UCSD-AML1 (cell line): Measurements from ENCODE around the gene PLEKHG7.
"Not testable (repeated sequence)": the region's sequence is repeated elsewhere in the genome, so short reads cannot be mapped to it uniquely, and the experiment has no call there.

ENCODE experiments used
- DNase-seq: peaks from one replicate; lab custom pipeline; 2025; ENCODE audit not compliant: unreplicated experiment; lab: John Stamatoyannopoulos, UW

The PLEKHG7 gene, protein sequence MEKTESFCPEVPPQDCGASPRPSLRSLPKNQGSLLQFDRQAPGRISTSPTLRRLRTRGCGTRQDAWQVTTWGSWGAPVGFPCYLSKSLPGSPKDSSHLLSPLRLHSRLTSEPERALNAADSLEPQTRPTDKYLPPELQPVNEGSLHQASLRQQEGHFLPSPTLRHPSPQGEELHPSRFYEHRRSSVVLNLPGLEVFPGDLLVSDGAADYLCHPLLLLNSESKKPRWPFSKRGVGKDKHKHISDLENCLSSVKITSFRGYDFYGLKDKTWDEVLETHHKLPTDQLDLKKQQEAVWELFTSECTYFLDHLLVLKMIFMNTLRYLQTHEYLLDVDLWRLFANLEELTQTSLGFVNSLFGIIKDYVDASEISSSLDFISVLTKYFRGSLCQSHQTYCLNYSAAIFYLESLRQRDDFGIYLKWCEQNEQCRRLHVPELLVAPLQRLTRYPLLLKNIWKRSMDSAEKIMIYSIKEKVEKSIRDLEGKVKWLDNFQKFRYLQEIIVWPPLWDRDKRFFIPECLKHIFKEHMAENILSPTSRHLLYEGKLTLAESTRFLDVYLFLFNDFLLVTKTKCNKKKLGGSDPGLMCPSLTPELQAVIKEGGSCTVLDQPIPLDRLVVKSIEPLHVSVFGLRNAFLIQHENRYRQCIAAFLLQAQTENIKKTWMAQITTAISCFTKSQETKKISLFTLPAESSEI

DNA sequence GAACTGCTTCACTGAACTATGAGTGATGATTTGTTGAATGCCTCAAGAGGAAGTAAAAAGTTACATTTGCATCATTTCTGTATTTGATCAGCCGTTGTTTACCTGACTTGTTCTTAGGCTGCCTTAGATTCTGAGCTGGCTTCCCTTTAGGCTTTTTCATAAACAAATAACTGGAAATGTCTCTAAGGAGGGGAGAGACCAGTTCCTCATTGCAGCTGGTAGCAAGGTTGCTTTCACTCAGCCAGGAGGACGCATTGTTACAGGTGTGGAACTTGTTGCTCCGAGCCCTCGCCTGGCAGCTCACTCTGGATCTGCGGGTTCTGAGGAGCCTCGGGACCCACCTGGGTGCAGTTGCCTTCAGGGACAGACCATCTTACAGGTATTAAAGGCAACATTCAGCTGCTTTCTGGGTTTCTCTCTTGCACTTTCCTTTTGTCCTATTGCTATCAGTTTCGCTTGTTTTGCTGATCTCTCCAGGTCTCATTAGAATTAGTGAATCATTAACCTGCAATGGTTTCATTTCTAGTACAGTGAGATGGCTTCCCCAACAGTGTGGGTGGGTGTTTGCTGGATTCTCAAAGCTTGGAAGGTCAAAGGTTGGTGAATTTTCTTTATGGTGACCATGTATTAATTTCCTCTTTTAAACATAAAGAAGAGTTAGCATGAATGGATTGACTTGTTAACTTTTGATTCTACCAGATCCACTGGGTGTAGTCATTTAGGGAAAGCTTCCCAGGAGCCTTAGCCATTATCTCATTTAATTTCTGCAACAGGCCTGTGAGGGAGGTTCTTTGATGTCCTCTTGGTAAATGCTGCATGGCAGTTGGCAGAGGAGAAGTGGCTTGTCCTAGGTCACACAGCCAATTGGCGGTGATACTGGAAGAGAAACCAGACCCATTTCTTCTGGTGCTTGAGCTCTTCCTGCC, at the start of gene PLEKHG7:
Gene PLEKHG7, plus strand, starts transcription at position 236 of the 926 bp plus-strand sequence. CDS start 3,643 bp downstream, outside the sequence.
- DNase-seq = no peak

DNA sequence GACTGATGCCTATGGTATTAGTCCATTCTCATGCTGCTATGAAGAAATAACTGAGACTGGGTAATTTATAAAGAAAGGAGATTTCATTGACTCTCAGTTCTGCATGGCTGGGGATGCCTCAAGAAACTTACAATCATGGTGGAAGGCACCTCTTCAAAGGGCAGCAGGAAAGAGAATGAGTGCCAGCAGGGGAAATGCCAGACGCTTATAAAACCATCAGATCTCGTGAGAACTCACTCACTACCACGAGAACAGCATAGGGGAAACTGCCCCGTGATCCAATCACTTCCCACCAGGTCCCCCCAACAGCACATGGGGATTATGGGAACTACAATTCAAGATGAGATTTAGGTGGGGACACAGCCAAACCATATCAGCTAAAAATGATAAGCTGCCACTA, 48.5 kb upstream of the PLEKHG7 start:
- DNase-seq = not testable (repeated sequence)

DNA sequence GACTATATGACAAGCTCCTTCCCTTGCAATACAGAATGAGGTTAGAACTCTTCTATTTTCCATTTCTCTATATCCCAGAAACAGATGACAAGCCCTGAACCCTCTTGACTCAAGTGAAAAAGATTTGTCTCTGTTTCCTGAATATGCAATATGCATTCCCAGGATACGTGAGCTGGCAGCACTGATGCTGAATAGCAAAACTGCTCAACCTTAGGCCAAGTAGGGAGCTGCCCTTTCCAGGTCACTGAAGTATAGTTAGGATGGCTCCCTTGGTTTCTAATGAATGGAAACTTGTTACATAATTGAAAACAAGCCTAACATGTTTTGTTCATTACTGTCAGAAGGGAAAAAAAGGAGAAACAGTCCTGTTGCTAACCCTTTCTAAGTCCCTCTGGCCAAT, 47.9 kb upstream of the PLEKHG7 start:
- no peak for DNase-seq

DNA sequence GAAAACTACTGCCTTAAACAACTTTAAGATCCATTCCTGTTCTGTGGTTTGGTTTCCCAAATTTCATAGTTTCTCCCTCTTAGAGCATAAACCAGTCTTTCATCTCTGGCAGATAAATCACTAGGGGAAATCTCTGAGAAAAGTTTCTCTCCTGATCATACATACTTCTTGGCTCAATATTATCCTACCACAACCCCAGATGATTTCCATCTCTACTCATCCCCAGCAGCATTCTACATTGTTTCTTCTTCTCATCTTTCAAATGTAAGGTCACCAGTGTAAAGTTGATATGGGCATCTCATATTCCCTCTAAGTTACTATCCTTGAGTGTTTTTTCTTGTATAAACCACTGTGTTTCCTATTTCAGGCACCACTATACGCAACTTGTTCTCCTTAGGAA, 45.9 kb upstream of the PLEKHG7 start:
- no peak for DNase-seq

DNA sequence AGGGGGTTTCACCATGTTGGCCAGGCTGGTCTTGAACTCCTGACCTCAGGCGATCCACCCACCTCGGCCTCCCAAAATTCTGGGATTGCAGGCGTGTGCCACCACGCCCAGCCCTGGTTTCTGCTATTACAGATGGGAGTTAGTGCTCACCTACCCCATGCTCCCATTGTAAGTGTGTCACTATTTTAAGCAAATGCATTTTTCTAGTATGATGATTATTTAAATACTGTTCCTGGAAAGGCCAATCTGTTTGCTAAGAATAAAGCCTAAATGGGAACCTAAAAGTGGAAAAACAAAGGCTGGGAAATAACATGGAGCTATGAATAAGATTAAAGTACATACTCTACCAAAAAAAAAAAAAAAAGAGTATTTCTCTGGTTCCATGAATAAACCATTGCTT, 45.0 kb upstream of the PLEKHG7 start:
- DNase-seq = no peak

DNA sequence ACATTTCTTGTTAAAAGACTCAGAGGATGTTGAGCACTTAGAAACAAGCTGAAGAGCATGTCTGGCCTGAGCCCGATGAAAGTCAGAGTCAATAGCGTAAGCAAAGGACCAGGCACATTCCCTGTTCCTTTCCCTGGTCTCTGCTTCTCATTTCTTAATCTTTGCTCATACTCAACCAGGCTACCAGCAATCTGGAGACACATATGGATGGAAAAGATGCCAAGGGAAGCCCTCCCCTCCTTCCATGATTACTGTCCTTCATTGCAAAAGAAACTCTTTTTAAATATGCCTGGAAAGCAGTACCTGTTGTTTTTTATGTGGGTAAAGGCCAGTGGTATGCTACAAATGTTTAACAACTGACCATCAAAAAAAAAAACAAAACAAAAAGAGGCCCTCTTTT, 44.2 kb upstream of the PLEKHG7 start:
- DNase-seq = no peak

DNA sequence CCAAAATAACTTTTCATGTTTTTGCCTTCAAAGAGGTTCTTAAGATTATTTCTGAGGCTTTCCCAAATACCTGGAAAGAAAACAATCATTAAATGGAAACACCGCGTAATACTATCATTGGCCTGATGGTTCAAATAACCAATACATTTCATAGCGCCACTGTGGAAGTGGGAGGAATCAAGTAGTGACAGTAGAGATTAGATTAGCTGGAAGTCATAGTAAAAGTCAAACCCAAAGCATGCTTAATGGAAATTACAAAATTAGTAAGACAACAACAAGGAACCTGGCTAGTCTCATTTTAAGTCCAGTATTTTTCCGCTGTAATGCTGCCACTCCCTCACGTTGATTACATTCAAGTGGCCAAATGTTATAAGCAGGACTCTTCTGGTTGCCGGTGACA, 41.5 kb upstream of the PLEKHG7 start:
- DNase-seq = no peak

DNA sequence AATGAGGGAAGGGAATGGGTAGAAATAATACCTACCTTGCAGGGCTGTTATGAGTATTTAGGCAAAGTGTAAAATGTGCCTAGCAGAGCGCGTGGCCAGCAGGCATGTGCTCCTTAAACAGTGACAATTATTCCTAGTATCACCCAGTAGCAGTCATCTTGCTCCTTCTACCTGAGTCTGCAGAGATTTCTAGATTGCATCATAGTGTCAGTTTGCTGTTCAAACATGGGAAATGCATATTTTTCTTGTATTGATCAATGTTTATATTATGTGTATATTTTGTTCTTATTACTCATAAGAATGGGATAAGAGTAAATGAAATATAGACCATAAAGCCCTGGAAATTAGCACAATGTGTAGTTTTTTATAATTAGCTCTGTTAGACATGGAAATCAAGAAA, 37.3 kb upstream of the PLEKHG7 start:
- no peak for DNase-seq

DNA sequence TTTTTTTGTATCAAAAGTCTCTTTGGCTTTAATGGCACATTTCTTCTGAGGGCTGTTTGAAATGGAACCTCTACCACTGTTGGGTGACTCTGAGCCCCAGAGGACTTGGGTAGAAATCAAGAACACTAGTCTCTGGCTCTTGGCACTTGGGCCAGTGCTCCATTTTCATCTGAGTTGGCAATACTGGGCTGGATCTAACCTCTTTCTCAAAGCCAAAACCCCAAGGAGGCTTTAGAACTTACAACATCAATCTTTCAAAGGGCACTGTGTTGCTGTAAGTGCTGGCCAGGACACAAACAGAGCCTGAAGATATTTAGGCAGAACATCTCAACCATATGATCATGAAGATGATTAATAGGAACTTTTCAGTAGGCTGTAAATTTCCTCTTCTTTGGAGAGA, 34.0 kb upstream of the PLEKHG7 start:
- DNase-seq = no peak

DNA sequence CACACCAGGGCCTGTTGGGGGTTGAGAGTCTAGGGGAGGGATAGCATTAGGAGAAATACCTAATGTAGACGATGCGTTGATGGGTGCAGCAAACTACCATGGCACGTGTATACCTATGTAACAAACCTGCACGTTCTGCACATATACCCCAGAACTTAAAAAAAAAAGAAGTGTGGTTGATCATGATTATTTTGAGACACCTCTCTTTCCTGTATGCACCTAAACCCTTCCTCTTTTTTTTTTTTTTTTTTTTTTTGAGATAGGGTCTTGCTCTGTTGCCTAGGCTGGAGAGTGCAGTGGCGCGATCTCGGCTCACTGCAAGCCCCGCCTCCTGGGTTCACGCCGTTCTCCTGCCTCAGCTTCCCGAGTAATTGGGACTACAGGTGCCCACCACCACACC, 31.3 kb upstream of the PLEKHG7 start:
- DNase-seq = not testable (repeated sequence)

DNA sequence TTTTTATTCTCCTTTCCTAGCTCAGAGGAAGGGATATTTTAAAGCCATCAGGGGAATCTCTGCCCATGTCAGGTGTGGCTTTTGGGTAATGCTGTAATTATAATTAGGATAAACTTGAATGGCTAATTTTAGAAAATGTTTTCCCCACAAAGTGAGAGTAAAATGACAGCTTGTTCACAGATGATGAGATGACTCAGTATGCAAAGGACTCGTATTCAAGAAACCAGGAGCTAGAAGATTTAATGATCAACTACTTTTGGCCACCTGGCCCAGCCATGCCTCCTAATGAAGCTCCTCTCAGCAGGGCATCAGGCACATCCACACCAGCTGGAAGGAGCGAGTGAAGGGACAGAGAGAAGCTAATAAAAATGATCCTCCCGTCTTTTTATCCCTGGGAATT, 29.0 kb upstream of the PLEKHG7 start:
- no peak for DNase-seq

DNA sequence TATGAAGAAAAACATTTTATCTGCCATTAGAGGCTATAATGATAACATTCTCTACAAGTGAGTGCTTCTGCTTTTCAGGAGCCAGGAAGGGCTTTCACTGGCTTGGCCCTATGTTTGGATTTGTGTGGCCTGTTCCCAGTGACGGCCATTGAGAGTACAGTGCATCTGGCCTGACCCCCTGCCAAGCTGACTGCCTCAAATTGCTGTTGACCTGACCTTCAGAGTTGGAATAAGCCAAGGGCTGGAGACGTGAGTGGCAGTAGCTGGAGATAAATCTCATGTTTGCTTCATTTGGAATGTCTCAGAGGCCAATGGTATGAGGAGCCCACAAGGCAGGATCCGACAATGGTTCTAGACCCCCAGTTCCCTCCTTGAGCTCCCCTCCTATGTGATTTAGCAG, 28.3 kb upstream of the PLEKHG7 start:
- no peak for DNase-seq

DNA sequence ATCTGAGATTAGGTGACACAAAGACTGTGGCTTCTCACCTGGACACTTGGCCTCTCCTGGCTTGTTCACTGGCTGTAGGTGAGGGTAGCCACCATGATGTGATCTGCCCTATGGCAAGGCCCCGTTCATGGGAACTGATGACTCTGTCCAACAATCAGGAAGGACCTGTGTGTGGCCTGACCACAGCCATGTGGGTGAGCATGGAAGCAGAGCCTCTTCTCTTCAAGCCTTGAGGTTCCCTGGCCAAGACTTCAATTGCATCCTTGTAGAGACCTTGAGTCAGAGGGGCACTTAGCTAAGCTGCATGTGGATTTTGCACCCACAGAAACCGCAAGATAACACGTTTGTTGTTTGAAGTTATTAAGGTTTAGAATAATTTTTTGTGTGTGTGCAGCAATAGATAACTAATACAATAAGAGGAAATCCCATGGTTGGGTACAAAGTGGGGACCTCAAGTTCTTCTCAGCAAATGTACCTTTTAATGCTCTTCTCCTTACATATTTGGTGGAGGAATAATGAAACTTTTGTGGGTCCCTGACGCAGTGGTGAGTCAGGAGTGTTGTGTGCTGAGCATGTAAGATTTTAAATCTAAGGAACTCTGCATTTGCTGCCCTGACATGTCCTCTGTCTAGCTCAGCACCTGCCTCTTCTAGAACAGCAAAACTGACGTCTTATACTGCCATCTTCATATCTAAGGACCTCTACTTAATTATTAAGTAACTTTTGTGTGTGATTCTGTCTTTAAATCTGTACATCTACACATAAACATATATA, 27.5 kb upstream of the PLEKHG7 start:
- no peak for DNase-seq

DNA sequence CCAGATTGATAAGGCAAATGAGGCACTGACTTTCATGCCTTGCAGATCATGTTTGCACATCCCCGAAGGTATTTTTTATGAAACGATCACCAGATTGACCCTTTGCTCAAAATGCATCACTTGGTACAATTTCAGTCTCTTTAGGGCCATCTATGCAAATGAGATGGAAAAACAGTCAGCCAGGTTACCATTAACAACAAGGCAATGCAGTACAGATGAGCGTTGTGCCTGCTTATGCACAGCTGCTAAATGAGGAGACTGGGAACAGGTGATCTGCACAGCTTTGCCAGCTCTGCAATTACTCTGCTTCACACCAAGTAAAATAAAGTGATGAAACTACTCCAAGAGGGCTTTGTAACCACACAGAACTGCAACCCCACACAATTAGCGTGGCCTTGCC, 26.1 kb upstream of the PLEKHG7 start:
- no peak for DNase-seq

DNA sequence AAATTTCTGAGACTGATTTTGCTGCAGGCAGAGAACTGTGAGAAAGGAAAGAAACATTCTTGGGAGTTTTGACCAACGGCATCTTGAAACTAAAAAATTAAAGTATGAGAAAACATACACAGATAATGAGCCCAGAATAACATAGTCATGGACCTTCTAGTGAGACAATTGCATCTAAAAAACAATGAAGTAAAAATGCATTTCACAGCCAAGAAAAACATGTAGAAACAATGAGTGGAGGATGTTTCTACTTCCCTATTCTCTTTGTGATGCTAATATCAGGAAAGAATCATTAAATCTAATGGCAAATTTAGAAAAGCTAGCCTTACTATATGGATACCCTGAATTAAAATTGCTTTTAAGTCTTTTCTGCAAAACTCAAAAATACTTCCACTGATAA, 12.2 kb upstream of the PLEKHG7 start:
- no peak for DNase-seq

DNA sequence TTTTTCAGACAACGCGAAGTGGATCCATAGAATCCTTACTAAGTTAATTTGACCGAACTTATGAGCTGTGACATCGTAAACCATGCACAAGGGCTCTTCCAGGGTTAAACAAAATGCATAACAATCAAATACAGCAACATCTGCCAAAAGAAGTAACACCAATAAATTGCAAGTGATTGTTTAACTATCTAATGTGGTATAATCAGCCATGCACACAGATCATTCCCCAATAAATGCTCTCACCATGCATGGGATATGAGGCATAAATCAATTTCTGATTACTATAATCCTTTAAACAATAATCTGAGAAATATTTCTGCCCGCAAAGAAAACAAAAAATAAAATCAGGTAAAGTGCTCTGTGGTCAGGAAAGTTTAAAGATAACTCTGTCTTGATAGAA, 7.7 kb upstream of the PLEKHG7 start:
- DNase-seq = no peak

DNA sequence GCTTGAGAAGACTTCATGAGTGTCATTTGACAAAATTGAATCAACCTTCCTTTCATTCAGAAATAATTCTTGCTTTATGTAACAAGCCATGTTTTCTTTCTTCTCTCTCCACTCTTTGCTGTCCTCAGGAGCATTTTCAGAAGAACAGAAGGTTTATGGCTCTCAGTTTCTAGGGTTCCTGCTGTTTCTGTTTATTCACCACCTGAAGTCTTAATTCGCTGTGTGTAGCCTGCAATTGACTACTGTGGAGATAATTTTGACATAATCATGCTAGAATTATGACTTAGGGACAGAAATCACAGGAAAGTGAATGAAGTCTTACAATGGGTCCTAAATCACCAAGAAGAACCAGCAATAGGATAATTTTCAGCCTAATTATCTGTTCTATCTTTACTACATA, 7.2 kb upstream of the PLEKHG7 start:
- DNase-seq = no peak

DNA sequence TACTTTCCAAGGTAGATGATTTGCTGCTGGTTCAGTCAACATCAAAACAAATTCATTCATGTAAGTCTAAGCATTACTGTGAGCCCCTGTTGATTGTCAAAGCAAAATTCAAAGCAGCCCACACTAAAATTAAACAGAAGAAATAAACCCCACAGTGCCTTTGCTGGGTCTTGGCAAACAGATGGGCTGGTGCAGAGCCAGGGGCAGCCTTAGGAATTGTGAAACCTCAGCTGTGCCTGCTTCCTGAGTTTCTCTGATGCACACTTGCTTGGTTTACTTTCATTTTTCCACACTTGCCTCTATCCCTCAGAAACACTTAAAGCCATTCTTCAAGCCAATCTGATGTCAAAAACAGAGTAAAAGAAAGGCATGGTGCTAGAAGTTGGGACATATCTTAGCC, 6.6 kb upstream of the PLEKHG7 start:
- DNase-seq = no peak

DNA sequence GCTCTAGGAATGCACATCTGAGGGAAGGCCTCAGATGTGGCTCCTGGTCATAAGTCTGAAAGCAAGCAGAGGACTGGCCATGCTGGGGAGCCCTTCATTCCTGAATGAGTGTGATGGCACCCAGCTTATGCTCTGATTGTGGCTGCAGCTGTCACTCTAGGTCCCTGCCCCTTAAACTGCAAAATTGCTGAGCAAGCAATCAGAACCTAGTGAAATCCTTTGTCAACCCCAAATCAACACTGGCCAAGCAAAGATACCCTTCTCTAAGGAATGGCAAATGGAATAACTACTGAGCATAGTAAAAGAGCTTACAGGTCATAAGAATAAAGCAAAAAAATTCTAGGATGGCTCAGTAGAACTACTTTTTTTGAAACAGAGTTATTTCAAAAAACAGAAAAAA, 4.3 kb upstream of the PLEKHG7 start:
- no peak for DNase-seq

DNA sequence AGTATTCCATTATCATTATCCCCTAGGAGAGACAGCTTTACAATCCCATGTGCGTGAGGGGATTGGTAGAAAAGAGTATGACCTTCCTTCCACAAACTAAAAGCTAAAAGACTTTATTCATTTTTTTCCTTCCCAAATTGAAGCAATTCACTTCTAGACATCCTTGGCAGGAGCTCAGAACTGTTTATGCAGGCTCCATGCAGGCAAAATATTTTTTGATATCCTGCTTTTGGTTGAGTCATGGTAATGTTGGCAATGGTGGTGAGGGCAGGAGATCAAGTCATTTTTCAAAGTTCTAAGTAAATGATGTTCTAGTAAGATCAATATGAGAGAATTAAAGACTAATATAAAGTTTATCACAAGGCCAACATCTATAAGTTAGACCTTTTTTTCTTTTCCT, 1.3 kb upstream of the PLEKHG7 start:
- DNase-seq = no peak

DNA sequence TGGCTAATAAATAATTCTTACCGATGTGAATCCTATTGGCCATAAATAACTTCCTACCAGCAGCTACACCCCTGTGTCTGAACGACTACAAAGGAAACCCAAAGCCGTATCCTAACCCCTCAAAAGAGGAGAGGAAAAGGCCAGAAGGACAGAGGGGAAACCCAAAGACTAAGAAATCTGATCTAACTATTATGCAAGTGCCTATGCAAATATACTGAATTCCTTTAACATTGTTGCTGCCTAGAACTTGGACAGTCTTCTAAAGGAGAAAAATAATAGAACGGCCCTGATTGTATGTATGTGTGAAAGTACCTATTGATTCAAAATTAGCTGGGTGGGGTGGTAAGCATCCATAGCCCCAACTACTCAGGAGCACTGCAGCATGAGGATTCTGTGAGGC, 997 bp downstream of the PLEKHG7 start:
- no peak for DNase-seq
